ENCODE measurements around the gene MRGPRF.

MRGPRF gene

GRCh38 chr11:69011624-69012091 lies 1.4 kb downstream of the MRGPRF start:
- no peak for DNase-seq
- Histone ChIP-seq H3K27me3 (replicated peaks) (no peaks in the 10 kb centered on the region), H3K36me3 (replicated peaks) (no peaks in the 10 kb centered on the region), H3K4me3 (ENCODE audit: low read depth, low read length) (no peak overlapping the region), H3K27ac (no peak overlapping the region)
- in situ Hi-C loops (cut with HindIII; ENCODE audit: low pct_ligation_motif_present, low sequenced_read_pairs) = no loop called here
- no peak for TF ChIP-seq CTCF (IDR thresholded peaks at IDR 0.05; ENCODE audit: low read depth, low read length, missing control alignments)

GRCh38 chr11:69010964-69011623 lies 2.0 kb downstream of the MRGPRF start:
- Histone ChIP-seq H3K4me3 (ENCODE audit: low read depth, low read length) (peak overlapping the region; percentile 20), H3K36me3 (replicated peaks) (no peaks in the 10 kb centered on the region), H3K27ac (no peak overlapping the region), H3K27me3 (replicated peaks) (no peaks in the 10 kb centered on the region)
- TF ChIP-seq CTCF (IDR thresholded peaks at IDR 0.05; ENCODE audit: low read depth, low read length, missing control alignments) = no peak
- in situ Hi-C loops (cut with HindIII; ENCODE audit: low pct_ligation_motif_present, low sequenced_read_pairs) = no loop called here
- peak; percentile 46 for DNase-seq

GRCh38 chr11:69010361-69010891 lies 2.6 kb downstream of the MRGPRF start:
- H3K27me3 ChIP-seq (replicated peaks) = no peaks in the 10 kb centered on the region
- H3K4me3 ChIP-seq (ENCODE audit: low read depth, low read length) = peak overlapping the region; percentile 12
- TF ChIP-seq CTCF (IDR thresholded peaks at IDR 0.05; ENCODE audit: low read depth, low read length, missing control alignments) = no peak
- in situ Hi-C loops (cut with HindIII; ENCODE audit: low pct_ligation_motif_present, low sequenced_read_pairs) = no loop called here
- no peak overlapping the region for H3K27ac ChIP-seq
- no peaks in the 10 kb centered on the region for H3K36me3 ChIP-seq (replicated peaks)
- no peak for DNase-seq

GRCh38 chr11:69009441-69010211 lies 3.4 kb downstream of the MRGPRF start:
- in situ Hi-C loops (cut with HindIII; ENCODE audit: low pct_ligation_motif_present, low sequenced_read_pairs) = no loop called here
- Histone ChIP-seq H3K27ac (no peak overlapping the region), H3K4me3 (ENCODE audit: low read depth, low read length) (no peak overlapping the region), H3K36me3 (replicated peaks) (no peaks in the 10 kb centered on the region), H3K27me3 (replicated peaks) (no peaks in the 10 kb centered on the region)
- DNase-seq = no peak
- no peak for TF ChIP-seq CTCF (IDR thresholded peaks at IDR 0.05; ENCODE audit: low read depth, low read length, missing control alignments)

GRCh38 chr11:69008737-69009440 lies 4.2 kb downstream of the MRGPRF start:
- in situ Hi-C loops (cut with HindIII; ENCODE audit: low pct_ligation_motif_present, low sequenced_read_pairs) = no loop called here
- H3K27ac ChIP-seq = peak overlapping the region; percentile 47
- no peaks in the 10 kb centered on the region for H3K36me3 ChIP-seq (replicated peaks)
- TF ChIP-seq CTCF (IDR thresholded peaks at IDR 0.05; ENCODE audit: low read depth, low read length, missing control alignments) = no peak
- no peak overlapping the region for H3K4me3 ChIP-seq (ENCODE audit: low read depth, low read length)
- DNase-seq = peak; percentile 97
- H3K27me3 ChIP-seq (replicated peaks) = no peaks in the 10 kb centered on the region

All from brain microvascular endothelial cell (primary cell).